ENCODE data around the gene CCDC69. TPM values are rescaled to one million over a fixed set of nuclear protein-coding genes. Genes with fewer than 3 reads are reported as not detected.

Gene CCDC69
- total and polyA plus RNA-seq, 2 of the 8 experiments (the other 6 are each of a cell fraction or from before 2014, with no cell fraction given) = 8.4 to 10.8 TPM

- Histone ChIP-seq H3K4me2 (ENCODE audit: insufficient read depth in 1 of 2, low read depth in 2 of 2, low read length in 2 of 2) (no peak overlapping the region), H3K4me1 (replicated peaks in 1 of 4; ENCODE audit: control insufficient read depth in 3 of 4, insufficient read depth in 4 of 4, low read length in 3 of 4) (no peaks in the 10 kb centered on the region), H3K79me2 (ENCODE audit: control insufficient read depth in 1 of 2, insufficient read depth in 2 of 2, low read length in 2 of 2) (no peaks in the 10 kb centered on the region), H3K4ac (replicated peaks; ENCODE audit: insufficient read length, low read depth, low read length) (no peak overlapping the region), H3K14ac (ENCODE audit: insufficient read length) (no peak overlapping the region), H3K23ac (ENCODE audit: insufficient read length) (no peak overlapping the region), H3K4me3 (ENCODE audit: extremely low read depth in 1 of 4, insufficient read depth in 2 of 4, low read depth in 3 of 4, low read length in 4 of 4) (no peak overlapping the region), H3K27me3 (replicated peaks in 1 of 4; ENCODE audit: control insufficient read depth in 3 of 4, extremely low read depth in 1 of 4, insufficient read depth in 3 of 4, low read length in 3 of 4) (no peaks in the 10 kb centered on the region; a peak in 1 of 7 replicates), H2BK12ac (ENCODE audit: low read depth, low read length) (no peak overlapping the region), H3K23me2 (ENCODE audit: low read depth, low read length) (no peaks in the 10 kb centered on the region), H3K56ac (replicated peaks; ENCODE audit: insufficient read length, low read depth, low read length) (no peak overlapping the region), H3K9ac (replicated peaks in 1 of 4; ENCODE audit: extremely low read depth in 1 of 4, low read depth in 3 of 4, low read length in 3 of 4) (no peak overlapping the region), H3K79me1 (ENCODE audit: low read depth, low read length) (no peaks in the 10 kb centered on the region), H3K27ac (ENCODE audit: low read depth, low read length) (no peak overlapping the region), H2AFZ (ENCODE audit: low read length) (no peak overlapping the region), H2BK15ac (ENCODE audit: low read length) (no peak overlapping the region), H4K5ac (ENCODE audit: insufficient read length, low read depth, low read length) (no peak overlapping the region), H4K8ac (ENCODE audit: extremely low read depth, insufficient read depth, low read length) (no peak overlapping the region), H2BK5ac (ENCODE audit: low read depth, low read length) (no peak overlapping the region), H3K36me3 (ENCODE audit: control insufficient read depth in 2 of 4, insufficient read depth in 4 of 4, low read length in 3 of 4) (peaks cover 7 to 47% (median 27%) of the 10 kb centered on the region in 4 experiments; a peak in 7 of 8 replicates), H2BK20ac (ENCODE audit: low read length) (no peak overlapping the region), H2BK120ac (replicated peaks; ENCODE audit: low read depth, low read length) (no peak overlapping the region), H4K20me1 (replicated peaks in 1 of 2; ENCODE audit: control insufficient read depth in 1 of 2, insufficient read depth in 2 of 2, low read length in 2 of 2) (peaks cover 0 to 10% of the 10 kb centered on the region in 2 experiments), H3K18ac (ENCODE audit: extremely low read depth, low read length) (no peak overlapping the region), H3K9me3 (ENCODE audit: insufficient read depth in 2 of 2, low read depth in 1 of 2, low read length in 1 of 2) (no peaks in the 10 kb centered on the region), H4K91ac (replicated peaks; ENCODE audit: insufficient read length, low read length) (no peak overlapping the region), H2AK5ac (ENCODE audit: low read depth, low read length) (no peak overlapping the region)
- ChIA-PET POLR2A (ENCODE audit: partially characterized antibody) (interaction anchor here (1.0 kb wide), 1 partner anchor 8 kb away, joined by 3 read pairs; no protein-coding TSS in a partner anchor), CTCF (ENCODE audit: partially characterized antibody) (interaction anchor here (0.9 to 39.8 kb wide), 8 partner anchors 8 to 86 kb away, joined by 3 to 810 read pairs (median 8); partner anchors contain the start of gene ANXA6)
- no peak for FAIRE-seq
- DNase-seq (ENCODE audit: low read depth in 1 of 2, low spot score in 2 of 2) = no peak
- WGBS, 2 experiments (ENCODE audit: extremely low coverage in 1 of 2, insufficient coverage in 1 of 2, insufficient read length in 1 of 2, insufficient replicate concordance in 2 of 2, low coverage in 1 of 2, low lambda C conversion rate in 2 of 2, missing lambda C conversion rate in 1 of 2) = 81% methylated on average over 3 of the region's 3 CpGs; no CpG with 5 or more reads in 1 of the 2 experiments
- TF ChIP-seq TEAD4 (IDR thresholded peaks at IDR 0.05; ENCODE audit: low read depth, low read length) (no peak), ASH2L (IDR thresholded peaks at IDR 0.05; ENCODE audit: low read length) (no peak)
Observed at GRCh38 chr5:151134228-151134627, 89.7 kb downstream of the CCDC69 start.
